22Rv1 (cell line): ENCODE measurements around the gene ADORA1.

Experiments used
- CTCF ChIP-seq: fragments of 450-650 bp; IDR thresholded peaks from 2 replicates; pipeline ENCODE4 v1.5.1; 2017; ENCODE audit warnings: mild to moderate bottlenecking
- ZFX ChIP-seq: fragments of 450-650 bp; IDR thresholded peaks from 2 replicates; pipeline ENCODE4 v1.6.1; 2017; ENCODE audit warnings: antibody characterized with exemption, borderline replicate concordance

- TF ChIP-seq CTCF, result no peak
- TF ChIP-seq ZFX, result no peak
These were observed 71.9 kb downstream of the ADORA1 start for GRCh38 chr1:203199481-203199815.
